Right lobe of liver (tissue), 4 donors: ENCODE results near the gene RANBP17.

ENCODE experiments used
- CTCF ChIP-seq, 4 donors: fragments of 200-600 bp in 3 of 4; fragments of 450-650 bp in 1 of 4; IDR thresholded peaks; one replicate each; pipeline versions ENCODE4 v1.5.1 to v1.8.0; 2016 to 2022; ENCODE audit warnings: antibody characterized with exemption in 4 of 4, mild to moderate bottlenecking in 2 of 4
- POLR2A ChIP-seq: fragments of 450-650 bp; IDR thresholded peaks from one replicate; pipeline ENCODE4 v1.6.1; 2017; ENCODE audit warnings: antibody characterized with exemption, mild to moderate bottlenecking
- donor health status: DM: no; HTN: no; CAD: no.
- donor health status: DM: no; HTN: no; CAD: no.
- donor health status: DM: no; HTN: yes; CAD: no.

DNA sequence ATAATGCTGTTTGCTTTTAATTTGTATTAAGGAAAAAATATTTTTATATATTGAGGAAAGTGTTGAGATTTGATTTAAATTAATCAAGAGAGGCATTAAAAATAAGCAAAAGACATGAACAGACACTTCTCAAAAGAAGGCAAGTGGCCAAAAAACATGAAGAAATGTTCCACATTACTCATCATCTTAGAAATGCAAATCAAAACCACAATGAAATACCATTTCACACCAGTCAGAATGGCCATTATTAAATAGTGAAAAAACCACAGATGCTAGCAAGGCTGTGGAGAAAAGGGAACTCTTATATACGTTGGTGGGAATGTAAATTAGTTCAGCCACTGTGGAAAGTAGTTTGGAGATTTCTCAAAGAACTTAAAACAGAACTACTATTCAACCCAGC is 45.9 kb downstream of the RANBP17 start:
- TF ChIP-seq CTCF (IDR thresholded peaks at IDR 0.05) (no peak), POLR2A (no peak)
